Measurements from ENCODE around the gene HOXD4. TPM values are rescaled to one million over a fixed set of nuclear protein-coding genes. Genes with fewer than 3 reads are reported as not detected.
A peak's percentile ranks its signal among the peaks of the same experiment; 100 is the strongest.

Gene HOXD4
- total RNA-seq, 1 donor from 2014 or later: not detected

- intact Hi-C loops (cut with micrococcal nuclease): loop anchor here (5.0 to 10.0 kb wide), 2 partner anchors 46 to 1829 kb away; partner anchors contain the start of genes HOXD10 and SP9
- Mint-ChIP-seq H3K9me3 (peaks cover 7% of the 10 kb centered on the region), H3K4me3 (no peak overlapping the region), H3K4me1 (ENCODE audit: low read depth) (no peaks in the 10 kb centered on the region), H3K27me3 (ENCODE audit: insufficient read depth) (peaks cover 78% of the 10 kb centered on the region), H3K36me3 (ENCODE audit: low read depth) (peaks cover 7% of the 10 kb centered on the region), H3K27ac (no peak overlapping the region)
- DNase-seq (ENCODE audit: low spot score): no peak
Measured at GRCh38 chr2:176160986-176161824, 9.9 kb downstream of the HOXD4 start.

GRCh38 chr2:176161825-176162626, 10.7 kb downstream of the HOXD4 start:
- H3K4me3 Mint-ChIP-seq: no peak overlapping the region
- intact Hi-C loops (cut with micrococcal nuclease): loop anchor here (2.0 to 10.0 kb wide), 3 partner anchors 47 to 1830 kb away; partner anchors contain the start of genes HOXD10 and SP9
- DNase-seq (ENCODE audit: low spot score): no peak
- peaks cover 79% of the 10 kb centered on the region for H3K27me3 Mint-ChIP-seq (ENCODE audit: insufficient read depth)
- peaks cover 7% of the 10 kb centered on the region for H3K36me3 Mint-ChIP-seq (ENCODE audit: low read depth)
- H3K9me3 Mint-ChIP-seq: peaks cover 7% of the 10 kb centered on the region
- H3K27ac Mint-ChIP-seq: no peak overlapping the region
- H3K4me1 Mint-ChIP-seq (ENCODE audit: low read depth): no peaks in the 10 kb centered on the region

GRCh38 chr2:176162911-176163671, 11.7 kb downstream of the HOXD4 start:
- intact Hi-C loops (cut with micrococcal nuclease): loop anchor here (2.0 to 10.0 kb wide), 3 partner anchors 48 to 1831 kb away; partner anchors contain the start of genes HOXD10 and SP9
- no peak overlapping the region for H3K27ac Mint-ChIP-seq
- no peaks in the 10 kb centered on the region for H3K4me1 Mint-ChIP-seq (ENCODE audit: low read depth)
- H3K9me3 Mint-ChIP-seq: peaks cover 7% of the 10 kb centered on the region
- no peak for DNase-seq (ENCODE audit: low spot score)
- no peak overlapping the region for H3K4me3 Mint-ChIP-seq
- H3K36me3 Mint-ChIP-seq (ENCODE audit: low read depth): peaks cover 5% of the 10 kb centered on the region
- H3K27me3 Mint-ChIP-seq (ENCODE audit: insufficient read depth): peaks cover 81% of the 10 kb centered on the region

GRCh38 chr2:176163672-176164056, 12.3 kb downstream of the HOXD4 start:
- Mint-ChIP-seq H3K4me3 (no peak overlapping the region), H3K9me3 (peaks cover 7% of the 10 kb centered on the region), H3K27me3 (ENCODE audit: insufficient read depth) (peaks cover 81% of the 10 kb centered on the region), H3K36me3 (ENCODE audit: low read depth) (peaks cover 5% of the 10 kb centered on the region), H3K27ac (peak overlapping the region; percentile 55), H3K4me1 (ENCODE audit: low read depth) (no peaks in the 10 kb centered on the region)
- intact Hi-C loops (cut with micrococcal nuclease): loop anchor here (2.0 to 10.0 kb wide), 3 partner anchors 49 to 1831 kb away; partner anchors contain the start of genes HOXD10 and SP9
- DNase-seq (ENCODE audit: low spot score): no peak

- H3K9me3 Mint-ChIP-seq: peaks cover 7% of the 10 kb centered on the region
- no peak overlapping the region for H3K4me3 Mint-ChIP-seq
- no peak for DNase-seq (ENCODE audit: low spot score)
- peak overlapping the region; percentile 55 for H3K27ac Mint-ChIP-seq
- H3K4me1 Mint-ChIP-seq (ENCODE audit: low read depth): no peaks in the 10 kb centered on the region
- H3K36me3 Mint-ChIP-seq (ENCODE audit: low read depth): peaks cover 5% of the 10 kb centered on the region
- peaks cover 81% of the 10 kb centered on the region for H3K27me3 Mint-ChIP-seq (ENCODE audit: insufficient read depth)
- intact Hi-C loops (cut with micrococcal nuclease): loop anchor here (5.0 to 10.0 kb wide), 2 partner anchors 49 to 1832 kb away; partner anchors contain the start of genes HOXD10 and SP9
Measured at GRCh38 chr2:176164201-176164600, 12.9 kb downstream of the HOXD4 start.

GRCh38 chr2:176164611-176165369, 13.4 kb downstream of the HOXD4 start:
- H3K4me1 Mint-ChIP-seq (ENCODE audit: low read depth): no peaks in the 10 kb centered on the region
- intact Hi-C loops (cut with micrococcal nuclease): loop anchor here (1.0 to 10.0 kb wide), 3 partner anchors 10 to 1832 kb away; partner anchors contain the start of genes HOXD10 and SP9
- DNase-seq (ENCODE audit: low spot score): no peak
- peaks cover 5% of the 10 kb centered on the region for H3K36me3 Mint-ChIP-seq (ENCODE audit: low read depth)
- peaks cover 7% of the 10 kb centered on the region for H3K9me3 Mint-ChIP-seq
- H3K4me3 Mint-ChIP-seq: no peak overlapping the region
- H3K27me3 Mint-ChIP-seq (ENCODE audit: insufficient read depth): peaks cover 80% of the 10 kb centered on the region
- peak overlapping the region; percentile 67 for H3K27ac Mint-ChIP-seq

GRCh38 chr2:176165370-176166050, 14.2 kb downstream of the HOXD4 start:
- H3K4me1 Mint-ChIP-seq (ENCODE audit: low read depth): no peaks in the 10 kb centered on the region
- H3K27ac Mint-ChIP-seq: peak overlapping the region; percentile 67
- intact Hi-C loops (cut with micrococcal nuclease): loop anchor here (1.0 to 10.0 kb wide), 2 partner anchors 9 to 51 kb away; partner anchors contain the start of gene HOXD10
- H3K27me3 Mint-ChIP-seq (ENCODE audit: insufficient read depth): peaks cover 82% of the 10 kb centered on the region
- no peak for DNase-seq (ENCODE audit: low spot score)
- H3K9me3 Mint-ChIP-seq: peaks cover 7% of the 10 kb centered on the region
- no peak overlapping the region for H3K4me3 Mint-ChIP-seq
- peaks cover 5% of the 10 kb centered on the region for H3K36me3 Mint-ChIP-seq (ENCODE audit: low read depth)

GRCh38 chr2:176166272-176166671, 14.9 kb downstream of the HOXD4 start:
- Mint-ChIP-seq H3K36me3 (ENCODE audit: low read depth) (peaks cover 5% of the 10 kb centered on the region), H3K27ac (no peak overlapping the region), H3K27me3 (ENCODE audit: insufficient read depth) (peaks cover 82% of the 10 kb centered on the region), H3K9me3 (peaks cover 7% of the 10 kb centered on the region), H3K4me3 (no peak overlapping the region), H3K4me1 (ENCODE audit: low read depth) (no peaks in the 10 kb centered on the region)
- intact Hi-C loops (cut with micrococcal nuclease): loop anchor here (10.0 kb wide), 1 partner anchor 51 kb away; the partner anchor contains the start of gene HOXD10
- DNase-seq (ENCODE audit: low spot score): no peak

GRCh38 chr2:176167398-176167797, 16.0 kb downstream of the HOXD4 start:
- H3K27me3 Mint-ChIP-seq (ENCODE audit: insufficient read depth): peaks cover 81% of the 10 kb centered on the region
- H3K4me1 Mint-ChIP-seq (ENCODE audit: low read depth): no peaks in the 10 kb centered on the region
- no peak for DNase-seq (ENCODE audit: low spot score)
- no peak overlapping the region for H3K27ac Mint-ChIP-seq
- no peak overlapping the region for H3K4me3 Mint-ChIP-seq
- peaks cover 5% of the 10 kb centered on the region for H3K36me3 Mint-ChIP-seq (ENCODE audit: low read depth)
- peaks cover 7% of the 10 kb centered on the region for H3K9me3 Mint-ChIP-seq
- intact Hi-C loops (cut with micrococcal nuclease): loop anchor here (10.0 kb wide), 1 partner anchor 53 kb away; the partner anchor contains the start of gene HOXD10

GRCh38 chr2:176169181-176169580, 17.8 kb downstream of the HOXD4 start:
- Mint-ChIP-seq H3K9me3 (peaks cover 1% of the 10 kb centered on the region), H3K27me3 (ENCODE audit: insufficient read depth) (peaks cover 82% of the 10 kb centered on the region), H3K4me3 (no peak overlapping the region), H3K4me1 (ENCODE audit: low read depth) (no peaks in the 10 kb centered on the region), H3K36me3 (ENCODE audit: low read depth) (peaks cover under 1% of the 10 kb centered on the region), H3K27ac (no peak overlapping the region)
- no peak for DNase-seq (ENCODE audit: low spot score)
- intact Hi-C loops (cut with micrococcal nuclease): loop anchor here (10.0 kb wide), 1 partner anchor 54 kb away; the partner anchor contains the start of gene HOXD10

GRCh38 chr2:176169711-176170110, 18.4 kb downstream of the HOXD4 start:
- intact Hi-C loops (cut with micrococcal nuclease): loop anchor here (5.0 to 10.0 kb wide), 3 partner anchors 37 to 1842 kb away; partner anchors contain the start of gene HOXD10

More at GRCh38 chr2:176169711-176170110, 18.4 kb downstream of the HOXD4 start:
- H3K36me3 Mint-ChIP-seq (ENCODE audit: low read depth): no peaks in the 10 kb centered on the region
- peaks cover 82% of the 10 kb centered on the region for H3K27me3 Mint-ChIP-seq (ENCODE audit: insufficient read depth)
- no peak for DNase-seq (ENCODE audit: low spot score)
- no peaks in the 10 kb centered on the region for H3K9me3 Mint-ChIP-seq
- no peak overlapping the region for H3K4me3 Mint-ChIP-seq
- H3K27ac Mint-ChIP-seq: no peak overlapping the region
- H3K4me1 Mint-ChIP-seq (ENCODE audit: low read depth): no peaks in the 10 kb centered on the region

All from activated T-helper 1 cell treated with anti-CD3 and anti-CD28 coated beads, Interleukin-12 subunit alpha, Interleukin-12 subunit beta, Interleukin-2, Interleukin-4 antibody, amounts not matched to agents 30 ng/mL and 10 ng/mL and 1 ng/mL, durations not matched to agents 14 hours and 24 hours and 36 hours (primary cell).